GM18505 (cell line): ENCODE data around the gene ANO8.

ENCODE experiments used
- ATAC-seq: cut with Tn5 transposase; IDR thresholded peaks from one replicate; pipeline ENCODE4 v1.9.1; 2021; ENCODE audit not compliant: unreplicated experiment
- POLR2A ChIP-seq: IDR thresholded peaks from 4 replicates; pipeline ENCODE4 v1.6.1; 2011; ENCODE audit warnings: borderline replicate concordance; ENCODE audit not compliant: insufficient read depth, insufficient read length; ENCODE audit errors: extremely low read depth

ANO8 gene

DNA sequence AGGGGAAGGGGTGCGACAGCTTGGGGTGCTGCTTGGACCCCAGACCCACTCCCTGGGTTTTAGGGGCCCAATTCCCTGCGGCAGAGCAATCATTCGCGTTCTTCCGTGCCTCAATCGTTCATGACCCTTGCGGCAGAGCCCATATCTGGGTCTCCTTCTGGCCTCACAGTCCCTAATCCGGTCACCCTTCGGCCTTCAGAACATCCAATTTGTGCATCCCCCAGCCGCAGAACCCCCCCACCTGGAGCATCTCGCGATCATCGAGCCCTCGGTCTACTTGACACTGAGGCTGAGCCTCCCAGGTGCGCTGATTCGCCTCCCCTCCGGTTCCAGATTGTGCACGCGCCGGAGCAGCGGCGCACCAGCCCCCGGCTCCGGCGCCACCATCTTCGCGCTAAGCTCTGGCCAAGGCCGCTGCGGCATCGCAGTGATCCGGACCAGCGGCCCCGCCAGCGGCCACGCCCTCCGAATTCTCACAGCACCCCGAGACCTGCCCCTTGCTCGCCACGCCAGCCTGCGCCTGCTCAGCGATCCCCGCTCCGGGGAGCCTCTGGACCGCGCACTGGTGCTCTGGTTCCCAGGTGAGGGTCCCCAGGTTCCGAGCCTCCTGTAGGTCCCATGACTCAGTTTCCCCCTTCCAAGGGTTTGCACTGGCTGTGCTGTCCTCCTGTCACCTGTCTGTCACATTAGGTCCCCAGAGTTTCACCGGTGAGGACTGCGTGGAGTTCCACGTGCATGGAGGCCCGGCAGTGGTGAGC is 3.2 kb upstream of the ANO8 start:
- ATAC-seq: no peak
- TF ChIP-seq POLR2A: no peak

DNA sequence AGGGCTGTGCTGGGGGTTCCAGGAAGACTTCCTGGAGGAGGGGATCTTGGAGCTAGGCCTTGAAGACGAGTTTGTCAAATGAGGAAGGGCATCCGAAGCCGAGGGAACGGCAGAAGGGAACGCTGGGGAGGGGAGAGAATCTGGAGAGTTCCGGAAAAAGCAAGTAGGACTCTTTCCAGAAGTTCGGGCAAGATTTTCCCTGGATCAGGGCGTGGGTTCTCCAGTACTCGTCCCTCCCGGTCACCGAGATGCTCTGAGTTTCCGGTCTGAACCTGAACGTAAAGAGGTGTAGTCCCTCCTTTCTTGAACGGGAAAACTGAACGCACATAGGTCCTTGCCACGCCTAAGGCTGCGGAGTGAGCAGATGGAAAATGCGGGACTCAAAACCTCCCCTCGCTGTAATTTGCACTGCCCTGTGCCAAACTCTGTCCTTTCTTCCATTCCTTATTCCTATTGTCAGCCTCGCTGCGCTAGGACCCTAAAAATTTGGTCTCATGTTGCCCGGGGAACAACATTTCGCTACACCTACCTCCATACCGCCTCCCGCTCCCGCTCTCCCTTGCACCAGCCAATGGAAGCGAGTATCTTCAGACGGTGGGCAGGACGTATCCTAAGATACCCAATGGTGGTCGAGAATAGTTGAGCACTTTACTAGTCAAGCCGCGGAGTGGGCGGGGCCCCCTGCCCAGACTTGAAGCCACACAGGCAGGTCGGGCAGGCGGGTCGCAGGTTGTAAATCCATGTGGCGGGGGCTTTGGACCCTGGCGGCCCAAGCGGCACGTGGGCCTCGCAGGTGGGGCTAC is 2.4 kb upstream of the ANO8 start, which contains the start of gene GTPBP3:
GTPBP3 (plus strand) TSS at position 682 of the 803 bp plus-strand sequence; CDS start at position 741, 59 bp downstream.
- TF ChIP-seq POLR2A: peak; percentile 69

DNA sequence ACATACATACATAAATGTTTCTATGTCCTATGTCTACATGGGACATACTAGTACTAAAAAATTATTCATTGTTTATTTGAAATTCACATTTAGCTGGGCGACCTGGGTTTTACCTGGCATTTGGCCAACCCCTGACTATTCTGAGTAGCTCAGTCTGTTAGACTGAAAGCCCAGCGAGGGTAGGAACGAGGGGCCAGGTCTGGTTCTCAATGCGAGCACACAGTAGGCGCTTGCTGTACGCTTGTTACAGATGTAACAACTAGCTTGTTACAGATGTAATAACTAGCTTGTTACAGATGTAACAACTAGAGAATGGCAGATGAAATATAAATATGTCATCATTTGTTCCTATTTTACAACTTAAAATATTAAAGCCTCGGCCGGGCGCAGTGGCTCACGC is 920 bp upstream of the ANO8 start:
- ATAC-seq: no peak
- TF ChIP-seq POLR2A: no peak

More for the DNA sequence above, 2.4 kb upstream of the ANO8 start, which contains the start of gene GTPBP3:
- ATAC-seq: peak; percentile 69

DNA sequence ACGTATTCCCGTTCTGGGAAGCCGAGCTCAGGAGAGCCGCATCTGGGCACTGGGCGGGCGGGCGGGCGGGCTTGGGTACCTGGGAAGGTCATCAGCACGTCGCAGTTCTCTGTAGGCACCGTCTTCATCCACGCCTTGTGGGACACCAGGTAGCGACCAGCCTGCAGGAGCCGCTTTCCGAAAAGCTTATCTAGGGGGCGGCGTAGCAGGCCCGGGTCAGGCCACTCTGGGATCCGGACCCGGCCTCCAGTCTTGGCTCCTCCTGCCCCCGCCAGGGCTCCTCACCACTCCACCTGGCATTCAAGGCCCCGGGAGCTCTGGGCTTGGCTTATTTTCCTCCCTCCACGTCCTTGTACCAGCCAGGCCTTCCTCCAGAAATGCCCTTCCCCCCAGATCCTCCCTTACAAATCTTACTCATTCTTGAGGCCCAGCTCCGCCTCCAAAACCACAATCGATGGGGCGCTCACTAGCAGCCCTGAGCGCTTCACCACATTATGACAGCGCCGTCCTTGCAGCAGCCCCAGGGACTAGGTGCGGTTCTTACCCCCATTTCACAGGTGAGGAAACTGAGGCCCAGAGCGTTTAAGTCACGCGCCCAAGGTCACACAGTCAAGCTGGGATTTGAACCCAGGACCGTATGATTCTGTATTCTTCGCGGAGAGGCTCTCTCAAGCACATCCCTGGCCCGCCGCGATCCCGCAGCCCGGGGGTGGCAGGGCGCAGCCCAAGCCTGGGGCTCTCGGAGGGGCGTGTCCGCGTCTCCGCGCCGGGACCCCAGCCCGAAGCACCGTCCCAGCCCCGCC is 843 bp downstream of the ANO8 start:
- no peak for TF ChIP-seq POLR2A
- no peak for ATAC-seq

DNA sequence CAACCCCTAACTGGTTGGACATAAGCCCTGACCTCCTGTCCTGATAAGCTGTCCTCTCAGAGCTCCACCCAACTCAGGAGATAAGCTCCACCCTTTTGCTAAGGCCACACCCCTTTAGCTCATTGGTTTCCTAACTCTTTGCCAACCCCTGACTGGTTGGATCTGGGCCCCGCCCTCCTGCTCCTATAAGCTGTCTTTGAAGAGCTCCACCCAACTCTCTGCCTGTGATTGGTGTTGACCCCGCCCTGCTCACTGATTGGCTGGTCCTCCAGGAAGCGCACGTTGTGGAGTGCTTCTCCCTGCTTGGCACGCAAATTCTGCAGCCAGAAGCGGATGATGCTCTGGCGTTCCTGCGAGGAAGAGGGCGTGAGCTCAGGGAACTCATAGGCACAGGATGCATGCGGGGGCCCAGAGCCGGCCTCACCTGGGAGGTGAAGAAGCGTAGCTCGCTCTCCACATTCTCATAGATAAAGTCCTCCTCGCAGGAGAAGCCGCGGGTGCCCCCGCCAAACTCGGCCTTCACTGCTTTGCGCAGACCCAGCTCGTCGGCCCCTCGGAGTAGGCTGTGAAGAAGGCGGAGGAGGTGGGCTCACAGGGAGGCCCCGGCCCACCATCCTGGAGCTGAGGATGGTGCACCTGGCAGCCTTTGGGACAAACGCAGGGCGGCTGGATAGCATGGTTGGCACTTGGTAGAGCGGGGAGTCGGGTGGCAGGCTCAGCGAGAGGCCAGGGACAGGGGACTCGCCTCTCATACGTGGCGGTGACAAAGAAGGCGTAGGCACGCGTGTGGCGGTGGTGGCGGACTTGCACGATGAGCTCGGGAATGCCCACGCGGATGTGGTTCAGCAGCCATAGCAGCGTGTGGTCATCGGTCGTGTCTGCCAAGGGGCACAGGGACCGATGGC is 1.7 kb downstream of the ANO8 start:
- TF ChIP-seq POLR2A: no peak
- ATAC-seq: no peak

DNA sequence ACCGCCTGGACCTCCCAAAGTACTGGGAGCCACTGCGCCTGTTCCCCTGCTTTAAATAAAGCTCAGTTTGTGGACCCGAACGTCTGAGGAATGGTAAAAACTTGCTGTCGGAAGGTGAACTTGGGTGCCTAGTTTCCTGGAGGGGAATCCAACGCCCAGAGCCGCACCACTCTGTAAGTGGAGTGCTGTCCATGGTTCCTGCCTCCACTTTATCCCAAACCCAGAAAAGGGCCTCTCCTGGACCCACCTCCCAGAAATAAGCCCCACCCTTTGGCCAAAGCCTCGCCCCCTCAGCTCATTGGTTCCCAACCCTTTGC is 2.3 kb downstream of the ANO8 start:
- TF ChIP-seq POLR2A: no peak
- ATAC-seq: no peak

DNA sequence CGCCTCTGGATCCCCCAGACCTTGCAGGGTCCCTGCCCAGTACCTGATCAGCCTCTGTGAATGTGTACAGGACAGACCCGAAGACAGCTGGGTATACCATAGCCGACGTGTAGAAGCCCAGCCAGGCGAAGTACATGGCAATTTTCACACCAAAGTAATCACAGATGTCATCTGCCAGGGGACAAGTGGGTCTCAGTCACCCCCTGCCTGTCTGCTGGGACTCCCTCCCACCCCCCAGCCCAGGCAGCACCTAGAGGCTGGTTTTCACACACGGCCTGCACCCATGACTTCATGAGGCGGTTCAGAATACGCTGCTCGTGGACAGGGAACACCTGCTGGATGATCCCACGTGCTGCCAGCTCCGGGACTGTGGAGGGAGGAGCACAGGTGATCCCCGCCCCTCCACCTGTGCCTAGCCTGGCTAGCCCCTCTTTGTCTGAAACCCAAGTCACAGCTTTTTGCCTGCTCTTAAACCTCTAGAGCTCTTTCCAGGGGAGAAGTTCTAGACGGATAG is 3.6 kb downstream of the ANO8 start:
- ATAC-seq: no peak
- no peak for TF ChIP-seq POLR2A

DNA sequence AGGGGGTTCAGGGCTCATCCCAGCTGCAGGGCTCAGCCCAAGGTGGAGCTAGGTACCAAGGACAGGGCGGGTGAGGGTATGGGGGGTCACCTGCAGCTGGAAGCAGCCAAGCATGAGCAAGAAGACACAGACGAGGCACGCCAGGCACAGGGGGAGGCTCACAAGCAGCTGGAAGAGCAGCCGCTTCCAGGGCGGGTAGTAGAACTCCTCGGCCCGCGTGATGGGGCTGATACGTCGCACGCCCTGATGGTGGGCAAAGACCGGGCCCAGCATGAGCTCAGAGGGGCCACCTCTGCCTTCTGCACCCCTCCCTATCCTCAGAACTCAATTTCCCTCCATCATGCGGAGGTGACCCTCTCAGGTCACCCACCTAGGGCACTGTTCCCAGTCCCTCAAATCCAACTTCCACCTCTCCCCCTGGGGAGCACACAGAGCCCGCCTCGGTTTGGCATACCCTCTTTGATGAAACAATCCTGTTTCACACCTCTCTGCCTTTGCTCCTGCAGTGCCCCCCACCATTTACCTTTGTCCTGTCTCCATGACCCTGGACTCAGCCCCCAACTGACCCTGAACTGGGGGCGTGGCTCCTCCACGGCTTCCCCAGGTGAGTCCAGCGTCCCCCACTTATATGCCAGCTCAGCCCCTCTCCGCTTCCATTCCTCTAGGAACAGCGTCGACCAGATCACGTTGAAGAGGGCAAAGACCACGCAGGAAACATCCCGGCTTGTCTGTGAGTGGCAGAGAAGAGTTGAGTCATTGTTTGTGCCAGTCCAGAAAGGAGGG is 4.2 kb downstream of the ANO8 start:
- TF ChIP-seq POLR2A: no peak
- no peak for ATAC-seq

DNA sequence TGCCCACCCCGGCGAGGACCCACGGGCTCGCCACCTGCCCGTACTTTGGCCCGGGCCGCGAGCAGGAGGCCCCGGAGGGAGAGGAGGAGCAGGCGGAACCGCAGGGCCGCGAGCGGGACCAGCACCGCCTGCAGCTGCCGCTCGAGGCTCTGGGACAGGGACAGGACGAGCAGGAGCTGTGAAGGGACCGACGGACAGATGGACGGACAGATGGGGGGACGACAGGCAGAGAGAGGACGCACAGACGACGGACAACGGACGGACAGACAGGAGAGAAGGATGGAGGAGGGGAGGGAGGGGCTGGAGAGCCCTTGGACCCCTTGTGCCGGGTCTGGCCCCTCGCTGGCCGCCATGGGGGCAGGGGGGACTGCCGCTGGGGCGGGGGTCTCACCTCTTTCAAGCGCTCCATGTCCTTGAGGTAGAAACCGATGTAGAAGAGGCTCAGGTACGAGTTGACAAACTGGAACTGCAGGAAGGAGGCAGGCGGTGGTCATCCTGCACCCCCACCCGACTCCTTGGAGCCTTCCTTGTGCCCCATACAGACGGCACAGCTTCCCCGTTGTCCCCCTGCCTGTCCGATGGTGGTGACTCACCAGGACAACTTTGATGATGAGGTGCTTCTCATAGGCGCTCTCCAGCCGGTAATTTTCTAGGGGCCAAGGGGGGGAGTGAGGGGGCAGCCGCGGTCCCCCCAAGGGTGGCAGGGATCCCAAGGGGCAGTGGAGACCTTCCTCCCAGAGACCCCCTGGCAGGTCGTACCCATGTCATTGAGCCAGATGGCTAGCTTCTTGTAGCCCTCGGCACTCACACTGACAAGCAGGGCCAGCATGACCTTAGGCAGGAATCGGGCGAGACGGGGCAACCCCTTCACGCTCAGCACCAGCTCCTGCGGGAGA is 5.0 kb downstream of the ANO8 start:
- ATAC-seq: no peak

DNA sequence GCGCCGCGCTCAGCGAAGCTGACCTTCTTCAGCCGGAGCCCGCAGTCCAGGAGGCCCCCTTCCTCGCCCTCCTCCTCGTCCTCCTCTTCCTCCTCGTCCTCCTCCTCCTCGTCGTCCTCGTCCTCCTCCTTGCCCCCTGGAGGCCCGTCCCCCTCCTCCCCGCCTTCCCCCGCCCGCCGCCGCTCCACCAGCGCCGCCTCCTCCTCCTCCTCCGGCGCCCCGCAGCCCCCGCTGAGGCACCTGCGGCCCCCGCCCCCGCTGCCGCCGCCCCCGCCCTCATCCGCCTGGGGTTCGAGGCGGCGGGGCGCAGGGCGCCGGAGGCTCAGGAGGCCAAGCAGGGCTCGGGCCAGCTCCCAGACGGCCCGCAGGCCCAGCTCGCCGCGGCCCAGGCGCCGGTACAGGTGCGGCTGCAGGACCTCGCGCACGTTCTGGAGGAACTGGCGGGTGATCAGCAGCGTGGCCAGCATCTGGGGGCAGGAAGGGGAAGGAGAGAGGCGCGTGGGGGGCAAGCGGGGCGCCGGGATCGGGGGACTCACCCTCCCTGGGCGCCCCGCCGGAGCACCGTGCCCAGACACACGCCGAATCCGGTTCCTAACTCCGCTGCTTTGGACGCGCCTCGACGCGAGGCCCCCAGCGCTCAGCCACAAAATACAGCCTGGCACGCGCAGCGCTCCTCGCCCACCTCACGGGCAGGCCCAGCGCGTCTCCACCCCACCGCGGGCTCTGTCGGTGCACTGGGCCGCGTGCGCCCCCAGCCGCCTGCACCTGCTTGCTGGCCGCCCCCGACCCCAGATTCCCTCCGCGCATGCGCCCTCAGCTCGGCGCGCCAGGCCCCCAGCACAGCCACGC is 5.9 kb downstream of the ANO8 start:
- ATAC-seq: no peak
- no peak for TF ChIP-seq POLR2A

More for the DNA sequence above, 5.0 kb downstream of the ANO8 start:
- no peak for TF ChIP-seq POLR2A
